Measurements from ENCODE around the gene SCLT1.

SCLT1 gene

DNA sequence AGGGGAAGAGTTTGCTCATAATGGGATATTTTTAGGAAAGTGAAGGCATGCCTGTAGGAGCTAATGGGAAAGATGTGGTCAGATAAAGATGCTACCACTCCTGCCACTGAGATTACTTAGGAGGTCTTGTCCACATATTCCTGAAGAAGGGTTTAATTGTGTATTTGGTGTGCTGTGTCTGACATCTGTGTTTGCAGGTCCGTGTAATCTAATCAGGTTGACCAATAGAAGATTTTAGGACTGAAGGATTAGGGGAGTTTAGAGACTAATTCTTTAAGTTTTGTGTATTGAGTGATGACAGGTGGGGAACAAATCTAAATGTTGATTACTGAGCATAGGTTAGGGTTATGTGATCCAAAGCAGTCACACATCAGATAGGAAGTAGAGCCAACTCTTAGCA is 226.6 kb downstream of the SCLT1 start:
- no peak for TF ChIP-seq Cebpa-rat (IDR thresholded peaks at IDR 0.05)
- peaks cover 18% of the 10 kb centered on the region for H3K4me1 ChIP-seq
- peaks cover 93% of the 10 kb centered on the region for H3K36me3 ChIP-seq

DNA sequence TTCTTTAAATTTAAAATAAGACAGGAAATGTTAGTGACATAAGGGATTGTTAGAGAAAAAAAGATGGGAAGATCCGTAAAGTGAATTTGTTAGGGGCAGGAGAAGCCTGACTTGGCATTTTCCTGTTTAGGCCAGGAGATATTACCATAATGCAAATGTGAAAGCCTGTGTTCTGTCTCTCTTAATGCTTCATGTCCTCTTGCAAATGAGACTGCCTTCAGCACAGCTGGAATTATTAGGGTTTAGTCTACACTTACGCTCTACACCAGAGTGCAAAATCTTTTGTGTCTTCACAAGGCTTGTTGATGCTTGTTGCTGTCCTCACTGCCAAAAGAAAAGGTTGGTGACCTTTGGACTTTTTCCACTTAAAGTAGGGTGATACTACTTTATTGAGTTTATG is 227.1 kb downstream of the SCLT1 start:
- H4K20me1 ChIP-seq: peaks cover 28% of the 10 kb centered on the region
- H3K4me3 ChIP-seq: no peak overlapping the region
- no peak overlapping the region for H3K27ac ChIP-seq
- peaks cover 23% of the 10 kb centered on the region for H3K4me1 ChIP-seq
- no peak overlapping the region for H3K4me2 ChIP-seq
- no peaks in the 10 kb centered on the region for H3K27me3 ChIP-seq
- no peak overlapping the region for H3K9ac ChIP-seq
- peaks cover 93% of the 10 kb centered on the region for H3K36me3 ChIP-seq
- no peak for TF ChIP-seq Cebpa-rat (IDR thresholded peaks at IDR 0.05)
- no peaks in the 10 kb centered on the region for H3K9me3 ChIP-seq

More for the DNA sequence above, 226.6 kb downstream of the SCLT1 start:
- no peak overlapping the region for H3K4me3 ChIP-seq
- H3K27me3 ChIP-seq: no peaks in the 10 kb centered on the region
- no peak overlapping the region for H3K27ac ChIP-seq
- no peak overlapping the region for H3K9ac ChIP-seq
- H3K4me2 ChIP-seq: no peak overlapping the region
- no peaks in the 10 kb centered on the region for H3K9me3 ChIP-seq
- H4K20me1 ChIP-seq: peaks cover 24% of the 10 kb centered on the region

GRCh38 chr4:128865132-128865531 is 228.2 kb downstream of the SCLT1 start:
- H3K9me3 ChIP-seq: no peaks in the 10 kb centered on the region
- no peak overlapping the region for H3K4me3 ChIP-seq
- TF ChIP-seq Cebpa-rat (IDR thresholded peaks at IDR 0.05): no peak
- peaks cover 40% of the 10 kb centered on the region for H4K20me1 ChIP-seq
- H3K36me3 ChIP-seq: peaks cover 93% of the 10 kb centered on the region
- no peak overlapping the region for H3K27ac ChIP-seq
- H3K9ac ChIP-seq: no peak overlapping the region
- H3K27me3 ChIP-seq: no peaks in the 10 kb centered on the region
- H3K4me2 ChIP-seq: no peak overlapping the region
- peaks cover 34% of the 10 kb centered on the region for H3K4me1 ChIP-seq

DNA sequence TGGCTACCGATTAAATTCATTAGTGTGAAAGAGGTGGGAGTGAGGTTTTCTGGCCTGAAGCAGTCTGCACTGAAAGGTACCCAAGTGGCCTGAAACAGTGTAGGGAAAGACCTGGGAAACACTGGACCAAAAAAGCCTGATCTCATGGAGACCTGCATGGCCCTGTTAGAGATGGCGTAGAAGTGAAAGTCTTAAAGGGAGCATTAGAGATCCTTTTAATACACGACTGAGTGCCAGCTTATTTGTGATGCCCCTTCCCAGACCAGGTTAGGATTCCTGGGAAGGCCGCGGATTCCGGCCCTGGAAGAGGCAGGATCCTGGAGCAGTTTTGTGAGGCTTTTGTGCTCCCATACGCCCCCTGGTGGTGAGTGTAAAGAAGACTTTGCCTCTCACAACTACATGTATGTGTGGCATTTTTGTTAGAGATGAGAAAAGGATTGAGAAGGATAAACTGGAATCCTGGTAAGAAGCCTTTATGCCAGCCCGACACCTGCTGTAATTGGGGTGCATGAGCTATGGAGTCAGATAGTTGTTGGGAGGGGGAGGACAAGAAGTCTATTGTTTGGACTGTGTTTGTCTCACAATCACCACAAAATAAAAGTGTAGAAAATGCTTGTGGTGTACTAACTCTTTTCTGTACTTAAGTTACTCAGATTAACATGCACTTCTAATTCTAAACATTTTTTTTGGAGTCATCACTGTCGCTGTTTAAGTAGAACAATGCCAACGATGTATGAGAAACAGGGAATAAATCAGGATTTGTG is 229.8 kb downstream of the SCLT1 start:
- H3K9me3 ChIP-seq: no peaks in the 10 kb centered on the region
- peak overlapping the region; percentile 78 for H3K4me2 ChIP-seq
- TF ChIP-seq Cebpa-rat (IDR thresholded peaks at IDR 0.05): no peak
- H3K4me3 ChIP-seq: no peak overlapping the region
- H4K20me1 ChIP-seq: peaks cover 56% of the 10 kb centered on the region
- peaks cover 45% of the 10 kb centered on the region for H3K4me1 ChIP-seq
- H3K27ac ChIP-seq: peak overlapping the region; percentile 54; the same call in 1 of the 2 replicates
- no peaks in the 10 kb centered on the region for H3K27me3 ChIP-seq
- H3K9ac ChIP-seq: no peak overlapping the region
- peaks cover 93% of the 10 kb centered on the region for H3K36me3 ChIP-seq

GRCh38 chr4:128862608-128863311 is 230.6 kb downstream of the SCLT1 start:
- Histone ChIP-seq H3K4me3 (no peak overlapping the region), H4K20me1 (peaks cover 58% of the 10 kb centered on the region), H3K36me3 (peaks cover 93% of the 10 kb centered on the region), H3K4me2 (peak overlapping the region; percentile 78), H3K9me3 (no peaks in the 10 kb centered on the region), H3K4me1 (peaks cover 45% of the 10 kb centered on the region), H3K27me3 (no peaks in the 10 kb centered on the region), H3K27ac (peak overlapping the region; percentile 54), H3K9ac (no peak overlapping the region)
- no peak for TF ChIP-seq Cebpa-rat (IDR thresholded peaks at IDR 0.05)

- H3K9ac ChIP-seq: no peak overlapping the region
- H3K36me3 ChIP-seq: peaks cover 93% of the 10 kb centered on the region
- peaks cover 58% of the 10 kb centered on the region for H4K20me1 ChIP-seq
- peak overlapping the region; percentile 78 for H3K4me2 ChIP-seq
- H3K27me3 ChIP-seq: no peaks in the 10 kb centered on the region
- H3K4me1 ChIP-seq: peaks cover 45% of the 10 kb centered on the region
- no peak for TF ChIP-seq Cebpa-rat (IDR thresholded peaks at IDR 0.05)
- peak overlapping the region; percentile 54; the same call in 1 of the 2 replicates for H3K27ac ChIP-seq
- no peaks in the 10 kb centered on the region for H3K9me3 ChIP-seq
- 0 out of 2 replicates have a peak overlapping the region, but pooled peaks have one; percentile 8 for H3K4me3 ChIP-seq
These were observed 231.4 kb downstream of the SCLT1 start for GRCh38 chr4:128861856-128862518.

DNA sequence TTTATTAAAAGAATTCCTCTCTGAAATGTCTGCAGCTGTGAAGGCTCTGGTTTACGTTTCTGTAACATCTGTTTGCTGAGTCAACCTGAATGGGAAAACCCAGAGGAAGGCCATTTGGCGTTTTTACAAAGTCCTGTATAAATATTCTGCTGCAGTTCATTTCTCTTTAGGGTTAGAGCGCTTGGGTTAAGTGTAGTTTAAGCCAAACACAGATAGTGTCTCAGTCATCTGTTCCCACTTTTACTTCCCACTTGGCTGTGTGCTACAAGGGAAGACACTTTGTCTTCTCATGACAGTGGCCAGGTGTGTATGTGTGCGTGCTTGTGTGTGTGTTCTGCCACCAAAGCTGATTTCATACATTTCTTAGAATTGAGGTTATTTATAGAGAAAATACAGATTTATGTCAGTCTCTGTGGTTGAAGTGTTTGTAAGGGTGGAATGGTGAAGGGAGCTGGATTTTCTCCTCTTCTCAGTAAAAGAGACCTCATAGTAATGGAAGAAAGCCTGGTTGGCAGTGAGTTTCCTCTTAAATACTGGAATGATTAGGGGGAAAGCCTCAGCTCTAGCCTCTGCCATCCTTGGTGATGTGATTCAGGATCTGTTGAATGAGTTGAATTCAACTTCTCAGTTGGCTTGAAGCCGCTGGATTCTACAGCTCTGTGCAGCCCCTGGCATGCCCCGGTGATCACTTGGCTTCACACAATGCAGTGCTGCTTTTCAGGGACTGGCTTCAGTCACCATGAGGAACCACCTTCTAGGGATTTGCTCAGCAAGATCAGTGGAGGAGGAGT is 233.3 kb downstream of the SCLT1 start:
- H3K4me3 ChIP-seq: no peak overlapping the region
- H4K20me1 ChIP-seq: peaks cover 71% of the 10 kb centered on the region
- peak overlapping the region; percentile 78 for H3K4me2 ChIP-seq
- peaks cover 62% of the 10 kb centered on the region for H3K4me1 ChIP-seq
- peaks cover 93% of the 10 kb centered on the region for H3K36me3 ChIP-seq
- TF ChIP-seq Cebpa-rat (IDR thresholded peaks at IDR 0.05): no peak
- H3K27me3 ChIP-seq: no peaks in the 10 kb centered on the region
- H3K27ac ChIP-seq: no peak overlapping the region
- no peak overlapping the region for H3K9ac ChIP-seq
- no peaks in the 10 kb centered on the region for H3K9me3 ChIP-seq

- Histone ChIP-seq H3K4me2 (0 out of 2 replicates have a peak overlapping the region, but pooled peaks have one; percentile 12), H3K27ac (no peak overlapping the region), H3K36me3 (peaks cover 86% of the 10 kb centered on the region), H3K4me1 (peaks cover 72% of the 10 kb centered on the region), H3K9ac (no peak overlapping the region), H3K4me3 (no peak overlapping the region), H4K20me1 (peaks cover 81% of the 10 kb centered on the region), H3K9me3 (no peaks in the 10 kb centered on the region), H3K27me3 (no peaks in the 10 kb centered on the region)
- no peak for TF ChIP-seq Cebpa-rat (IDR thresholded peaks at IDR 0.05)
These were observed 234.3 kb downstream of the SCLT1 start for GRCh38 chr4:128858879-128859671.

Data from BLaER1 (cell line).